ENCODE results near the gene TSC22D4.

DNA sequence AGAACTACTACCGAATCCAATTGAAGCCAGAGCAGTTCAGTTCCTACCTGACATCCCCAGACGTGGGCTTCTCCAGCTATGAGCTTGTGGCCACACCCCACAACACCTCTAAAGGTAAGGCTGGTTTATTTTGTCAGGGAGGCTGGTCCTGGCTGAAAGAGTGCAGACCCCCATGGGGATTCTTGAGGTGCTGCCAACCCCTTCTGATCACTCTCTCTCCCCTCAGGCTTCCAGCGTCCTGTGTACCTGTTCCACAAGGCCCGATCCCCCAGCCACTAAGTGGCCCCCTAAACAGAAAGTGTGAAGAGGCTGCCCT lies 45.8 kb downstream of the TSC22D4 start:
- TF ChIP-seq POLR2A (IDR thresholded peaks at IDR 0.05; ENCODE audit: low read depth, low read length) = no peak
- TF ChIP-seq, protein P1, sequence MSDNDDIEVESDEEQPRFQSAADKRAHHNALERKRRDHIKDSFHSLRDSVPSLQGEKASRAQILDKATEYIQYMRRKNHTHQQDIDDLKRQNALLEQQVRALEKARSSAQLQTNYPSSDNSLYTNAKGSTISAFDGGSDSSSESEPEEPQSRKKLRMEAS (IDR thresholded peaks at IDR 0.05; ENCODE audit: insufficient read depth, insufficient read length) = no peak
